ENCODE measurements around the gene IFITM10. TPM values are rescaled to one million over a fixed set of nuclear protein-coding genes. Genes with fewer than 3 reads are reported as not detected.
A peak's percentile ranks its signal among the peaks of the same experiment; 100 is the strongest.

Gene IFITM10
- total and polyA plus RNA-seq, 9 of the 15 experiments (the other 6 are each of a cell fraction or from before 2014, with no cell fraction given), result 0.08 to 0.13 (median 0.09) TPM; not detected in 6

GRCh38 chr11:1772270-1773130 lies 22.1 kb upstream of the IFITM10 start (continued):
- TF ChIP-seq ZBTB40 (IDR thresholded peaks at IDR 0.05) (0 out of 2 replicates have a peak, but pooled peaks have one; percentile 56), ZBTB40 (CRISPR knock-in tag; IDR thresholded peaks at IDR 0.05) (no peak), ZNF609 (CRISPR knock-in tag; IDR thresholded peaks at IDR 0.05; ENCODE audit: borderline replicate concordance) (no peak), RBM34 (IDR thresholded peaks at IDR 0.05; ENCODE audit: borderline replicate concordance, insufficient read depth, low read length) (no peak), HDAC1 (IDR thresholded peaks at IDR 0.05) (peak in 1 of 2 experiments; percentile 88; a peak in 2 of 4 replicates), E2F3 (CRISPR knock-in tag; IDR thresholded peaks at IDR 0.05) (no peak), ARID3A (IDR thresholded peaks at IDR 0.05; ENCODE audit: borderline replicate concordance, low read depth, low read length) (no peak), HDAC8 (tag; IDR thresholded peaks at IDR 0.05) (no peak), ZNF583 (CRISPR knock-in tag; IDR thresholded peaks at IDR 0.05) (no peak), CAMTA2 (CRISPR knock-in tag; conservative IDR thresholded peaks at IDR 0.05) (no peak), ZNF146 (CRISPR knock-in tag; IDR thresholded peaks at IDR 0.05; ENCODE audit: unreplicated experiment) (no peak)

Measured in K562 (cell line).